Liver (tissue), 9 donors: ENCODE results near the gene SLC15A5. TPM values are rescaled to one million over a fixed set of nuclear protein-coding genes. Genes with fewer than 3 reads are reported as not detected.

ENCODE experiments used
- DNase-seq: peaks from one replicate; pipeline ENCODE4 v3.0.0-alpha.2; 2017; ENCODE audit warnings: low spot score
- H3K27ac ChIP-seq, 2 donors: one replicate each; pipeline ENCODE4 v1.7.0; 2013; ENCODE audit warnings: inconsistent platforms in 2 of 2, low read length in 2 of 2, control low read depth in 1 of 2, low read depth in 1 of 2, mild to moderate bottlenecking in 1 of 2
- H3K27me3 ChIP-seq, 4 donors: one replicate each; pipeline versions ENCODE4 v1.6.1 to v1.7.0; 2013; ENCODE audit warnings: low read length in 3 of 4, inconsistent platforms in 1 of 4, mild to moderate bottlenecking in 1 of 4, moderate library complexity in 1 of 4; ENCODE audit not compliant: control insufficient read depth in 4 of 4, insufficient read depth in 4 of 4
- H3K36me3 ChIP-seq, 4 donors: one replicate each; pipeline versions ENCODE4 v1.6.1 to v1.7.0; 2013; ENCODE audit warnings: low read length in 3 of 4, mild to moderate bottlenecking in 3 of 4, low read depth in 1 of 4, moderate library complexity in 1 of 4; ENCODE audit not compliant: control insufficient read depth in 4 of 4, insufficient read depth in 3 of 4
- H3K4me1 ChIP-seq, 4 donors: one replicate each; pipeline versions ENCODE4 v1.6.1 to v1.7.0; 2013; ENCODE audit warnings: low read length in 3 of 4, mild to moderate bottlenecking in 3 of 4, moderate library complexity in 1 of 4; ENCODE audit not compliant: control insufficient read depth in 4 of 4, insufficient read depth in 4 of 4
- H3K4me3 ChIP-seq, 3 donors: one replicate each; pipeline versions ENCODE4 v1.6.1 to v1.7.0; 2013; ENCODE audit warnings: low read length in 3 of 3, control low read depth in 1 of 3, low read depth in 1 of 3, mild to moderate bottlenecking in 1 of 3
- H3K9ac ChIP-seq, 2 donors: one replicate each; pipeline ENCODE4 v1.7.0; 2013; ENCODE audit warnings: low read length in 2 of 2, mild to moderate bottlenecking in 2 of 2, moderate library complexity in 2 of 2, control low read depth in 1 of 2, low read depth in 1 of 2
- H3K9me3 ChIP-seq, 4 donors: one replicate each; pipeline versions ENCODE4 v1.6.1 to v1.7.0; 2013; ENCODE audit warnings: low read length in 3 of 4; ENCODE audit not compliant: control insufficient read depth in 4 of 4
- ATF3 ChIP-seq: IDR thresholded peaks from 2 replicates; pipeline ENCODE4 v1.6.1; 2016; ENCODE audit warnings: antibody characterized with exemption
- CTCF ChIP-seq: fragments of 150-350 bp; IDR thresholded peaks from 2 replicates; pipeline ENCODE4 v1.5.1; 2017; ENCODE audit warnings: improper control_type of control experiment, low read depth, low read length; ENCODE audit not compliant: missing input control
- EGR1 ChIP-seq, 2 donors: IDR thresholded peaks; 2 replicates each; pipeline ENCODE4 v1.6.1; 2016 to 2018; ENCODE audit warnings: antibody characterized with exemption in 2 of 2, low read depth in 2 of 2
- FOXA1 ChIP-seq: IDR thresholded peaks from 2 replicates; pipeline ENCODE4 v1.6.1; 2016; ENCODE audit warnings: antibody characterized with exemption
- FOXA2 ChIP-seq: IDR thresholded peaks from 2 replicates; pipeline ENCODE4 v1.6.1; 2016; ENCODE audit warnings: antibody characterized with exemption
- GABPA ChIP-seq, 2 donors: IDR thresholded peaks in 1 of 2; conservative IDR thresholded peaks in 1 of 2; 2 replicates each; pipeline ENCODE4 v1.6.1; 2016; ENCODE audit warnings: antibody characterized with exemption in 2 of 2, mild to moderate bottlenecking in 1 of 2, moderate library complexity in 1 of 2
- HNF4A ChIP-seq, 2 donors: conservative IDR thresholded peaks; 2 replicates each; pipeline ENCODE4 v1.6.1; 2016; ENCODE audit warnings: antibody characterized with exemption in 2 of 2, mild to moderate bottlenecking in 2 of 2
- HNF4G ChIP-seq: IDR thresholded peaks from 2 replicates; pipeline ENCODE4 v1.6.1; 2016; ENCODE audit warnings: antibody characterized with exemption
- JUND ChIP-seq, 2 donors: IDR thresholded peaks; 2 replicates each; pipeline ENCODE4 v1.6.1; 2016; ENCODE audit warnings: antibody characterized with exemption in 2 of 2
- MAX ChIP-seq: IDR thresholded peaks from 2 replicates; pipeline ENCODE4 v1.6.1; 2016; ENCODE audit warnings: antibody characterized with exemption
- NR2F2 ChIP-seq: IDR thresholded peaks from 2 replicates; pipeline ENCODE4 v1.6.1; 2016; ENCODE audit warnings: antibody characterized with exemption
- RAD21 ChIP-seq, 2 donors: IDR thresholded peaks; 2 replicates each; pipeline ENCODE4 v1.6.1; 2016; ENCODE audit warnings: antibody characterized with exemption in 2 of 2, mild to moderate bottlenecking in 2 of 2
- REST ChIP-seq: IDR thresholded peaks from 2 replicates; pipeline ENCODE4 v1.6.1; 2016; ENCODE audit warnings: antibody characterized with exemption, mild to moderate bottlenecking
- RXRA ChIP-seq, 2 donors: IDR thresholded peaks; 2 replicates each; pipeline ENCODE4 v1.6.1; 2017 to 2018; ENCODE audit warnings: antibody characterized with exemption in 2 of 2, mild to moderate bottlenecking in 1 of 2
- SP1 ChIP-seq: IDR thresholded peaks from 2 replicates; pipeline ENCODE4 v1.6.1; 2018; ENCODE audit warnings: antibody characterized with exemption, mild to moderate bottlenecking
- TAF1 ChIP-seq: conservative IDR thresholded peaks from 2 replicates; pipeline ENCODE4 v1.6.1; 2016; ENCODE audit warnings: antibody characterized with exemption, mild to moderate bottlenecking
- YY1 ChIP-seq: IDR thresholded peaks from 2 replicates; pipeline ENCODE4 v1.6.1; 2016; ENCODE audit warnings: antibody characterized with exemption, mild to moderate bottlenecking
- ZBTB33 ChIP-seq: IDR thresholded peaks from 2 replicates; pipeline ENCODE4 v1.6.1; 2016; ENCODE audit warnings: antibody characterized with exemption
- WGBS: extraction: QIAGEN DNeasy Blood & Tissue Kit; methylation state at CpG from one replicate; pipeline ENCODE4 v1.1.7; 2013; 5-methylcytosine and 5-hydroxymethylcytosine counted together
- polyA plus RNA-seq, 2 donors: library from polyadenylated mRNA; stranded (reverse) in 1 of 2; unstranded in 1 of 2; fragments of 200-250 nt in 1 of 2; fragments of >200 nt in 1 of 2; fragmentation: Nextera tagmentation in 1 of 2; extraction: Ambion mirVana in 1 of 2; gene quantifications; one replicate each; pipeline versions ENCODE4 v1.2.1 to v1.2.3, GENCODE V29; 2013 to 2015
- total RNA-seq, 2 donors: library from RNA; depleted of rRNA; stranded (reverse); fragments of >200 nt; gene quantifications; one replicate each; pipeline ENCODE4 v1.2.3, GENCODE V29; 2014
- donor health status: healthy.
- donor health status: healthy.
- donor health status: healthy.
- donor health status: healthy.
- donor health status: healthy.

The SLC15A5 gene
- total and polyA plus RNA-seq, 4 donors = not detected

- no peak for DNase-seq
- no peak overlapping the region for H3K9ac ChIP-seq
- no peaks in the 10 kb centered on the region for H3K9me3 ChIP-seq
- TF ChIP-seq YY1 (no peak), TAF1 (no peak), SP1 (no peak), JUND (IDR thresholded peaks at IDR 0.05) (no peak), FOXA2 (no peak), ZBTB33 (no peak), HNF4A (conservative IDR thresholded peaks at IDR 0.05) (no peak), NR2F2 (no peak), RXRA (IDR thresholded peaks at IDR 0.05) (no peak), GABPA (IDR thresholded peaks at IDR 0.05 in 1 of 2, conservative IDR thresholded peaks at IDR 0.05 in 1 of 2) (no peak), FOXA1 (no peak), CTCF (no peak), MAX (no peak), HNF4G (no peak), ATF3 (no peak), EGR1 (IDR thresholded peaks at IDR 0.05; ENCODE audit: low read depth in 2 of 2) (no peak), REST (no peak), RAD21 (IDR thresholded peaks at IDR 0.05) (no peak)
- no peak overlapping the region for H3K4me3 ChIP-seq
- no peaks in the 10 kb centered on the region for H3K27me3 ChIP-seq
- no peak overlapping the region for H3K27ac ChIP-seq
- peaks cover 0 to 1% (median 0%) of the 10 kb centered on the region in 4 donors for H3K4me1 ChIP-seq
- H3K36me3 ChIP-seq = no peaks in the 10 kb centered on the region
- WGBS = 52% methylated on average over 1 of the region's 1 CpG
Observed at GRCh38 chr12:16271062-16271461, 6.4 kb downstream of the SLC15A5 start.
